HCT116 (cell line): ENCODE results near the gene RIOK2. TPM values are rescaled to one million over a fixed set of nuclear protein-coding genes. Genes with fewer than 3 reads are reported as not detected.

Experiments used
- ATAC-seq: fragments of 200-7000 bp; cut with Tn5 transposase; 2 replicates; pipeline ENCODE4 v1.9.1; 2020; ENCODE audit warnings: mild to moderate bottlenecking, moderate library complexity
- BruUV-seq: library from RNA; stranded (reverse); fragments of 400-500 nt; replicated peaks from 2 replicates; lab custom pipeline; 2021; lab: Mats Ljungman, UMichigan
- CTCF ChIA-PET: fragments of 300-600 bp; sonication (Branson Sonifier 250); formaldehyde crosslinking; loops from one replicate; lab custom pipeline; 2021; ENCODE audit warnings: antibody characterized with exemption; lab: Charles Lee
- POLR2A ChIA-PET: fragments of 300-600, 350-600 bp; sonication (Branson Sonifier 250); formaldehyde crosslinking; loops from one replicate; lab custom pipeline; 2021; ENCODE audit warnings: antibody characterized with exemption; lab: Charles Lee
- RAD21 ChIA-PET, 2 experiments: fragments of 300-600 bp; sonication (Branson Sonifier 250); formaldehyde crosslinking; loops; one replicate each; lab custom pipeline; 2023; ENCODE audit warnings: low total read pairs in 2 of 2; ENCODE audit not compliant: uncharacterized antibody in 2 of 2, unreplicated experiment in 2 of 2, low non-redundant PET in 1 of 2; lab: Charles Lee
- DNase-seq: peaks from one replicate; pipeline ENCODE4 v3.0.0-alpha.2; 2010; ENCODE audit warnings: low read depth, low spot score
- H2AFZ ChIP-seq: fragments of 200-600 bp; shearing (Covaris generic), sonication (generic); 2 replicates; pipeline ENCODE4 v1.6.1; 2017; ENCODE audit warnings: low read depth, mixed run types, mixed read lengths, antibody characterized with exemption, low read length; ENCODE audit not compliant: poor library complexity, severe bottlenecking
- H3K27ac ChIP-seq: 2 replicates; pipeline ENCODE4 v1.5.1; 2012; ENCODE audit warnings: low read depth, low read length
- H3K27me3 ChIP-seq: fragments of 200-600 bp; sonication (generic); 2 replicates; pipeline ENCODE4 v1.6.1; 2016; ENCODE audit warnings: mixed run types, low read length, mixed read lengths; ENCODE audit not compliant: insufficient read depth
- H3K36me3 ChIP-seq, 2 experiments: fragments of 200-500 bp in 1 of 2; fragments of 200-600 bp in 1 of 2; sonication (Bioruptor generic) in 1 of 2; sonication (generic) in 1 of 2; 2 replicates each; pipeline versions ENCODE4 v1.5.1 to v1.6.1; 2014 to 2016; ENCODE audit warnings: low read length in 2 of 2, inconsistent platforms in 1 of 2, mixed read lengths in 1 of 2, mixed run types in 1 of 2; ENCODE audit not compliant: insufficient read depth in 2 of 2, control insufficient read depth in 1 of 2
- H3K4me1 ChIP-seq, 2 experiments: fragments of 200-600 bp in 1 of 2; sonication (generic) in 1 of 2; 2 replicates each; pipeline versions ENCODE4 v1.5.1 to v1.6.1; 2012 to 2017; ENCODE audit warnings: low read length in 2 of 2, inconsistent platforms in 1 of 2, mild to moderate bottlenecking in 1 of 2, mixed read lengths in 1 of 2, mixed run types in 1 of 2, moderate library complexity in 1 of 2; ENCODE audit not compliant: insufficient read depth in 2 of 2, control insufficient read depth in 1 of 2
- H3K4me2 ChIP-seq: fragments of 200-600 bp; sonication (generic); 2 replicates; pipeline ENCODE4 v1.6.1; 2017; ENCODE audit warnings: mixed run types, low read length, mixed read lengths
- H3K4me3 ChIP-seq, 2 experiments: fragments of 200-600 bp in 1 of 2; sonication (generic) in 1 of 2; replicated peaks in 1 of 2; 2 replicates each; pipeline ENCODE4 v1.5.1; 2011 to 2016; ENCODE audit warnings: low read length in 2 of 2, control low read depth in 1 of 2, low read depth in 1 of 2, mild to moderate bottlenecking in 1 of 2, mixed read lengths in 1 of 2, mixed run types in 1 of 2
- H3K79me2 ChIP-seq: fragments of 200-600 bp; sonication (generic); 2 replicates; pipeline ENCODE4 v1.6.1; 2017; ENCODE audit warnings: mild to moderate bottlenecking, mixed run types, low read length, moderate library complexity, mixed read lengths; ENCODE audit not compliant: insufficient read depth
- H3K9ac ChIP-seq: fragments of 200-600 bp; sonication (generic); 2 replicates; pipeline ENCODE4 v1.6.1; 2016; ENCODE audit warnings: low read length, mixed read lengths
- H3K9me2 ChIP-seq: fragments of 200-600 bp; sonication (generic), shearing (Covaris generic); 2 replicates; pipeline ENCODE4 v1.6.1; 2017; ENCODE audit warnings: mixed run types, mild to moderate bottlenecking, moderate library complexity; ENCODE audit not compliant: insufficient read depth
- H3K9me3 ChIP-seq, 2 experiments: fragments of 200-500 bp in 1 of 2; fragments of 200-600 bp in 1 of 2; sonication (Bioruptor generic) in 1 of 2; sonication (generic) in 1 of 2; 2 replicates each; pipeline ENCODE4 v1.6.1; 2014 to 2017; ENCODE audit warnings: low read length in 2 of 2, mixed read lengths in 2 of 2, inconsistent platforms in 1 of 2, low read depth in 1 of 2, mild to moderate bottlenecking in 1 of 2, mixed run types in 1 of 2, moderate library complexity in 1 of 2; ENCODE audit not compliant: control insufficient read depth in 1 of 2, insufficient read depth in 1 of 2
- H4K20me1 ChIP-seq: fragments of 200-600 bp; sonication (generic), shearing (Covaris generic); 2 replicates; pipeline ENCODE4 v1.6.1; 2017; ENCODE audit warnings: mixed run types, mild to moderate bottlenecking, moderate library complexity; ENCODE audit not compliant: insufficient read depth
- ATF3 ChIP-seq: IDR thresholded peaks from 2 replicates; pipeline ENCODE4 v1.6.1; 2012
- CBX3 ChIP-seq: IDR thresholded peaks from 2 replicates; pipeline ENCODE4 v1.6.1; 2012; ENCODE audit warnings: low read depth
- CEBPB ChIP-seq: IDR thresholded peaks from 2 replicates; pipeline ENCODE4 v1.6.1; 2012; ENCODE audit warnings: low read depth
- CTCF ChIP-seq, 3 experiments: fragments of 200-600 bp in 1 of 3; sonication (generic) in 1 of 3; IDR thresholded peaks in 2 of 3; conservative IDR thresholded peaks in 1 of 3; 2 replicates each; pipeline ENCODE4 v1.5.1; 2012 to 2017; ENCODE audit warnings: low read depth in 2 of 3, low read length in 2 of 3, antibody characterized with exemption in 1 of 3, borderline replicate concordance in 1 of 3, control low read depth in 1 of 3, mild to moderate bottlenecking in 1 of 3, mixed read lengths in 1 of 3, mixed run types in 1 of 3, moderate library complexity in 1 of 3; ENCODE audit not compliant: insufficient read depth in 1 of 3
- EGR1 ChIP-seq: IDR thresholded peaks from 2 replicates; pipeline ENCODE4 v1.6.1; 2012; ENCODE audit warnings: low read depth
- ELF1 ChIP-seq: IDR thresholded peaks from 2 replicates; pipeline ENCODE4 v1.6.1; 2012; ENCODE audit warnings: low read depth, borderline replicate concordance
- EZH2 ChIP-seq: fragments of 200-600 bp; sonication (generic); IDR thresholded peaks from 2 replicates; pipeline ENCODE4 v1.6.1; 2017; ENCODE audit warnings: antibody characterized with exemption, mixed run types
- EZH2phosphoT487 ChIP-seq: fragments of 200-600 bp; IDR thresholded peaks from 2 replicates; pipeline ENCODE4 v1.6.1; 2018; ENCODE audit warnings: antibody characterized with exemption, borderline replicate concordance
- FOSL1 ChIP-seq: IDR thresholded peaks from 2 replicates; pipeline ENCODE4 v1.6.1; 2012; ENCODE audit warnings: low read depth
- JUND ChIP-seq: IDR thresholded peaks from 2 replicates; pipeline ENCODE4 v1.6.1; 2012
- POLR2A ChIP-seq: IDR thresholded peaks from 2 replicates; pipeline ENCODE4 v1.7.0; 2011; ENCODE audit warnings: borderline replicate concordance; ENCODE audit not compliant: insufficient read depth, insufficient read length; ENCODE audit errors: extremely low read depth
- POLR2AphosphoS5 ChIP-seq: IDR thresholded peaks from 2 replicates; pipeline ENCODE4 v1.6.1; 2011; ENCODE audit warnings: mild to moderate bottlenecking, low read depth, low read length, moderate library complexity
- RAD21 ChIP-seq: IDR thresholded peaks from 2 replicates; pipeline ENCODE4 v1.6.1; 2012; ENCODE audit warnings: low read depth, mild to moderate bottlenecking
- REST ChIP-seq: IDR thresholded peaks from 2 replicates; pipeline ENCODE4 v1.6.1; 2012; ENCODE audit warnings: low read depth
- SIN3A ChIP-seq: IDR thresholded peaks from 2 replicates; pipeline ENCODE4 v1.6.1; 2012; ENCODE audit warnings: low read depth
- SP1 ChIP-seq: IDR thresholded peaks from 2 replicates; pipeline ENCODE4 v1.6.1; 2012; ENCODE audit warnings: low read depth
- SRF ChIP-seq: IDR thresholded peaks from 2 replicates; pipeline ENCODE4 v1.6.1; 2012; ENCODE audit warnings: low read depth
- TCF7L2 ChIP-seq: IDR thresholded peaks from 2 replicates; pipeline ENCODE4 v1.7.0; 2011; ENCODE audit warnings: borderline replicate concordance, inconsistent platforms; ENCODE audit not compliant: insufficient read depth, insufficient read length; ENCODE audit errors: extremely low read depth
- intact Hi-C: fragments of 100-400 bp; cut with micrococcal nuclease; formaldehyde crosslinking; loops from 2 replicates; pipeline ENCODE4 v1.10.0; 2022
- total RNA-seq: library from RNA; stranded (reverse); gene quantifications from one replicate; pipeline ENCODE4 v1.2.1, GENCODE V29; 2021; ENCODE audit not compliant: unreplicated experiment
- TF ChIP-seq, protein P1 (sequence below): IDR thresholded peaks from 2 replicates; pipeline ENCODE4 v1.6.1; 2011; ENCODE audit warnings: mild to moderate bottlenecking, low read length, moderate library complexity; ENCODE audit not compliant: insufficient replicate concordance; ENCODE audit errors: extremely low read depth

The RIOK2 gene
- total RNA-seq, 1 experiment from 2014 or later: 27.1 TPM

DNA sequence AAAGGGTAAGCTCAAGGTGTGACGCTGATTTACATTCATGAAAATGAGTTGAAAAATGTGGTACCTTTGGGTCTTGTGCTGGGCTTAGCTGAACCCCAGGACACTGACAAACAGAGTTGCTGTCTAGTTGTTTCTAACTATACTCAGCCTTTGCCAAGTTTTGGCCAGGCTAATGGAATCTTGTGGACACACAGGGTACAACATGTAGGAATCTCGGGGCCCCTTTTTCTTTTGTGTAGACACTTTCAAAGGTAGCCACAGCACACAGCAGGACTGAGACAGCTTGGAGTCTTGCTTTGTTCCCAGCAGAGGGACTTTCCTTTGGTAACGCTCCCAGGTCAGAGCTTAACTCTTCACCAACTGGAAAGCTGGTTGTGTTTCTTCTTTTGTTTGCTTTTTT lies 48.4 kb downstream of the RIOK2 start:
- Histone ChIP-seq H3K9ac (no peak overlapping the region), H4K20me1 (no peaks in the 10 kb centered on the region), H2AFZ (no peak overlapping the region), H3K79me2 (no peaks in the 10 kb centered on the region), H3K9me3 (no peaks in the 10 kb centered on the region), H3K27ac (no peak overlapping the region), H3K9me2 (no peaks in the 10 kb centered on the region), H3K27me3 (no peaks in the 10 kb centered on the region), H3K4me3 (no peak overlapping the region), H3K36me3 (no peaks in the 10 kb centered on the region), H3K4me2 (no peak overlapping the region), H3K4me1 (no peaks in the 10 kb centered on the region)
- POLR2A ChIA-PET: no interaction called here
- RAD21 ChIA-PET: no interaction called here
- intact Hi-C loops: no loop called here
- ATAC-seq (no peak), DNase-seq (no peak)
- no TSS peak for BruUV-seq
- CTCF ChIA-PET: no interaction called here
- TF ChIP-seq CBX3 (no peak), SRF (no peak), POLR2A (no peak), JUND (no peak), FOSL1 (no peak), ATF3 (no peak), TCF7L2 (no peak), EZH2 (no peak), SIN3A (no peak), RAD21 (no peak), POLR2AphosphoS5 (no peak), EZH2phosphoT487 (no peak), CEBPB (no peak), SP1 (no peak), CTCF (IDR thresholded peaks at IDR 0.05 in 2 of 3, conservative IDR thresholded peaks at IDR 0.05 in 1 of 3; ENCODE audit: borderline replicate concordance in 1 of 3, insufficient read depth in 1 of 3, low read depth in 2 of 3, low read length in 2 of 3) (no peak), EGR1 (no peak), ELF1 (no peak), REST (no peak)
- TF ChIP-seq, protein P1, sequence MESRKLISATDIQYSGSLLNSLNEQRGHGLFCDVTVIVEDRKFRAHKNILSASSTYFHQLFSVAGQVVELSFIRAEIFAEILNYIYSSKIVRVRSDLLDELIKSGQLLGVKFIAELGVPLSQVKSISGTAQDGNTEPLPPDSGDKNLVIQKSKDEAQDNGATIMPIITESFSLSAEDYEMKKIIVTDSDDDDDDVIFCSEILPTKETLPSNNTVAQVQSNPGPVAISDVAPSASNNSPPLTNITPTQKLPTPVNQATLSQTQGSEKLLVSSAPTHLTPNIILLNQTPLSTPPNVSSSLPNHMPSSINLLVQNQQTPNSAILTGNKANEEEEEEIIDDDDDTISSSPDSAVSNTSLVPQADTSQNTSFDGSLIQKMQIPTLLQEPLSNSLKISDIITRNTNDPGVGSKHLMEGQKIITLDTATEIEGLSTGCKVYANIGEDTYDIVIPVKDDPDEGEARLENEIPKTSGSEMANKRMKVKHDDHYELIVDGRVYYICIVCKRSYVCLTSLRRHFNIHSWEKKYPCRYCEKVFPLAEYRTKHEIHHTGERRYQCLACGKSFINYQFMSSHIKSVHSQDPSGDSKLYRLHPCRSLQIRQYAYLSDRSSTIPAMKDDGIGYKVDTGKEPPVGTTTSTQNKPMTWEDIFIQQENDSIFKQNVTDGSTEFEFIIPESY: no peak
